HEK293 (cell line): ENCODE measurements around the gene FILIP1.

Source experiments
- CTCF ChIP-seq: fragments of 450-650 bp; formaldehyde crosslinking; IDR thresholded peaks from 2 replicates; pipeline ENCODE4 v1.5.1; 2016; ENCODE audit warnings: missing biosample characterization, missing genetic modification characterization
- KLF7 ChIP-seq: fragments of 450-650 bp; formaldehyde crosslinking; IDR thresholded peaks from 2 replicates; pipeline ENCODE4 v1.5.1; 2016; ENCODE audit warnings: missing biosample characterization, missing genetic modification characterization, borderline replicate concordance
- ZNF23 ChIP-seq: fragments of 450-650 bp; formaldehyde crosslinking; IDR thresholded peaks from 2 replicates; pipeline ENCODE4 v1.5.1; 2016; ENCODE audit warnings: missing biosample characterization, missing genetic modification characterization, borderline replicate concordance
- ZNF830 ChIP-seq: fragments of 450-650 bp; IDR thresholded peaks from 2 replicates; pipeline ENCODE4 v1.5.0; 2018; ENCODE audit warnings: missing biosample characterization, missing genetic modification characterization, low read depth, mild to moderate bottlenecking, moderate library complexity
- TF ChIP-seq, protein P1 (sequence below): fragments of 450-650 bp; formaldehyde crosslinking; optimal IDR thresholded peaks from 2 replicates; pipeline ENCODE3; 2016; ENCODE audit warnings: missing biosample characterization, mild to moderate bottlenecking, missing genetic modification characterization
- TF ChIP-seq, protein P2 (sequence below): fragments of 450-650 bp; formaldehyde crosslinking; IDR thresholded peaks from 2 replicates; pipeline ENCODE4 v1.5.1; 2016; ENCODE audit warnings: missing biosample characterization, missing genetic modification characterization

DNA sequence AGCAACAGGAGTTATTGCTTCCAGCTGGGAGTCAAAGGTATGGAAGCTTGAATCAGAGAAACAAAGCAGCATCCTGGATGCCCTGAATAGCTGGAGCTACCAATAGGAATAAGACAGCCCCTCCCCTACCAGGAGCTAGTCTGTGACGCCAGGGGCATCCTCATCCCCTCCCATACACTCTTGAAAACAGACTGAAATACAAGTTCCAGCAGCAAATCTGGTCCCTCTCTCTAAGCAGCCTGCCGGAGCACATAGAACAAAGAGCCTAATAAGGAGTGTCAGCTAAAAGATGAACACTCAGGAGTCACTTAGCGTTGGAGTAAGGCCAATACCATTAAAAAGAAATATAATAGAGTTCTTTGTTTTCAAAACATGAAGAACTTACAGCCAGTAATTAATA is 25.6 kb downstream of the FILIP1 start:
- TF ChIP-seq KLF7 (tag by site-specific recombination) (no peak), ZNF830 (tag by site-specific recombination) (no peak), ZNF23 (tag by site-specific recombination) (no peak), CTCF (tag by site-specific recombination) (no peak)
- TF ChIP-seq, protein P1, sequence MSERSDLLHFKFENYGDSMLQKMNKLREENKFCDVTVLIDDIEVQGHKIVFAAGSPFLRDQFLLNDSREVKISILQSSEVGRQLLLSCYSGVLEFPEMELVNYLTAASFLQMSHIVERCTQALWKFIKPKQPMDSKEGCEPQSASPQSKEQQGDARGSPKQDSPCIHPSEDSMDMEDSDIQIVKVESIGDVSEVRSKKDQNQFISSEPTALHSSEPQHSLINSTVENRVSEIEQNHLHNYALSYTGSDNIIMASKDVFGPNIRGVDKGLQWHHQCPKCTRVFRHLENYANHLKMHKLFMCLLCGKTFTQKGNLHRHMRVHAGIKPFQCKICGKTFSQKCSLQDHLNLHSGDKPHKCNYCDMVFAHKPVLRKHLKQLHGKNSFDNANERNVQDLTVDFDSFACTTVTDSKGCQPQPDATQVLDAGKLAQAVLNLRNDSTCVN (tag by site-specific recombination) = no peak
- TF ChIP-seq, protein P2, sequence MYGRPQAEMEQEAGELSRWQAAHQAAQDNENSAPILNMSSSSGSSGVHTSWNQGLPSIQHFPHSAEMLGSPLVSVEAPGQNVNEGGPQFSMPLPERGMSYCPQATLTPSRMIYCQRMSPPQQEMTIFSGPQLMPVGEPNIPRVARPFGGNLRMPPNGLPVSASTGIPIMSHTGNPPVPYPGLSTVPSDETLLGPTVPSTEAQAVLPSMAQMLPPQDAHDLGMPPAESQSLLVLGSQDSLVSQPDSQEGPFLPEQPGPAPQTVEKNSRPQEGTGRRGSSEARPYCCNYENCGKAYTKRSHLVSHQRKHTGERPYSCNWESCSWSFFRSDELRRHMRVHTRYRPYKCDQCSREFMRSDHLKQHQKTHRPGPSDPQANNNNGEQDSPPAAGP (tag by site-specific recombination) = no peak
